ENCODE results near the gene CAMK4.

GRCh38 chr5:111511831-111512374 lies 287.7 kb downstream of the CAMK4 start:
- TF ChIP-seq CTCF (conservative IDR thresholded peaks at IDR 0.05 in 1 of 2, IDR thresholded peaks at IDR 0.05 in 1 of 2; ENCODE audit: low read depth in 1 of 2, low read length in 2 of 2) = no peak
- TF ChIP-seq EZH2 (IDR thresholded peaks at IDR 0.05; ENCODE audit: low read length, missing control alignments) = no peak

Data from fibroblast of lung (primary cell).